HL-60 (cell line): Measurements from ENCODE around the gene SHOX.

Experiments used
- POLR2AphosphoS5 ChIP-seq: IDR thresholded peaks from 2 replicates; pipeline ENCODE4 v1.6.1; 2012; ENCODE audit warnings: low read depth
- SPI1 ChIP-seq: IDR thresholded peaks from 2 replicates; pipeline ENCODE4 v1.6.1; 2012; ENCODE audit warnings: low read depth, mild to moderate bottlenecking, borderline replicate concordance
- TF ChIP-seq, protein P1 (sequence below): IDR thresholded peaks from one replicate; pipeline ENCODE4 v1.5.1; 2011; ENCODE audit warnings: low read length, control low read depth, inconsistent platforms; ENCODE audit not compliant: insufficient read depth

GRCh38 chrX:626745-627509, 3.7 kb upstream of the SHOX start:
- TF ChIP-seq, protein P1, sequence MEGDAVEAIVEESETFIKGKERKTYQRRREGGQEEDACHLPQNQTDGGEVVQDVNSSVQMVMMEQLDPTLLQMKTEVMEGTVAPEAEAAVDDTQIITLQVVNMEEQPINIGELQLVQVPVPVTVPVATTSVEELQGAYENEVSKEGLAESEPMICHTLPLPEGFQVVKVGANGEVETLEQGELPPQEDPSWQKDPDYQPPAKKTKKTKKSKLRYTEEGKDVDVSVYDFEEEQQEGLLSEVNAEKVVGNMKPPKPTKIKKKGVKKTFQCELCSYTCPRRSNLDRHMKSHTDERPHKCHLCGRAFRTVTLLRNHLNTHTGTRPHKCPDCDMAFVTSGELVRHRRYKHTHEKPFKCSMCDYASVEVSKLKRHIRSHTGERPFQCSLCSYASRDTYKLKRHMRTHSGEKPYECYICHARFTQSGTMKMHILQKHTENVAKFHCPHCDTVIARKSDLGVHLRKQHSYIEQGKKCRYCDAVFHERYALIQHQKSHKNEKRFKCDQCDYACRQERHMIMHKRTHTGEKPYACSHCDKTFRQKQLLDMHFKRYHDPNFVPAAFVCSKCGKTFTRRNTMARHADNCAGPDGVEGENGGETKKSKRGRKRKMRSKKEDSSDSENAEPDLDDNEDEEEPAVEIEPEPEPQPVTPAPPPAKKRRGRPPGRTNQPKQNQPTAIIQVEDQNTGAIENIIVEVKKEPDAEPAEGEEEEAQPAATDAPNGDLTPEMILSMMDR: no peak
- no peak for TF ChIP-seq SPI1
- TF ChIP-seq POLR2AphosphoS5: no peak
